ENCODE measurements around the gene XRCC2.

GRCh38 chr7:152636441-152636840, 39.5 kb downstream of the XRCC2 start:
- TF ChIP-seq CTCF (IDR thresholded peaks at IDR 0.05; ENCODE audit: insufficient read depth, low read depth, low read length) (no peak), EZH2 (IDR thresholded peaks at IDR 0.05; ENCODE audit: insufficient read depth, low read length) (no peak)

Measured in astrocyte (in vitro differentiated cells and primary cell).